Measurements from ENCODE around the gene ENTR1.
"Not testable (repeated sequence)": the region's sequence is repeated elsewhere in the genome, so short reads cannot be mapped to it uniquely, and the experiment has no call there.

ENTR1 gene

DNA sequence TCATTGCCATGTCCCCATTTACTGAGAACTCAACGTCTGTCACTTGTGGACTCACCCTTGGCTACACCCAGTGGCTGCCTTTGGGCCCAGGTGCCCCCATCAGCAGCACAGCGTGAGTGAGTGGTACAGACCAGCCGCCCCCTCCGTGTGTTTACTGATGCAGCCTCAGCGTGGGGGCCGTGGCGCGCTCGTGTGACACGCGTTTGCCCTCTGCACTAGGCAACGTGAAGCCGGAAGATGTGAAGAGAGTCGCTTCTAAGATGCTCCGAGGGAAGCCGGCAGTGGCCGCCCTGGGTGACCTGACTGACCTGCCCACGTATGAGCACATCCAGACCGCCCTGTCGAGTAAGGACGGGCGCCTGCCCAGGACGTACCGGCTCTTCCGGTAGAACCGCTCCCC is 12.5 kb upstream of the ENTR1 start:
- H3K9me3 ChIP-seq, result no peaks in the 10 kb centered on the region
- H3K27ac ChIP-seq, result no peak overlapping the region
- H3K4me2 ChIP-seq, result no peak overlapping the region
- peaks cover 27% of the 10 kb centered on the region for H3K4me1 ChIP-seq
- no peak for TF ChIP-seq Cebpa-rat (IDR thresholded peaks at IDR 0.05)
- no peaks in the 10 kb centered on the region for H3K27me3 ChIP-seq
- peaks cover 96% of the 10 kb centered on the region for H3K36me3 ChIP-seq
- H3K4me3 ChIP-seq, result no peak overlapping the region
- no peak overlapping the region for H3K9ac ChIP-seq
- H4K20me1 ChIP-seq, result peaks cover 18% of the 10 kb centered on the region; the same call in 1 of the 2 replicates

DNA sequence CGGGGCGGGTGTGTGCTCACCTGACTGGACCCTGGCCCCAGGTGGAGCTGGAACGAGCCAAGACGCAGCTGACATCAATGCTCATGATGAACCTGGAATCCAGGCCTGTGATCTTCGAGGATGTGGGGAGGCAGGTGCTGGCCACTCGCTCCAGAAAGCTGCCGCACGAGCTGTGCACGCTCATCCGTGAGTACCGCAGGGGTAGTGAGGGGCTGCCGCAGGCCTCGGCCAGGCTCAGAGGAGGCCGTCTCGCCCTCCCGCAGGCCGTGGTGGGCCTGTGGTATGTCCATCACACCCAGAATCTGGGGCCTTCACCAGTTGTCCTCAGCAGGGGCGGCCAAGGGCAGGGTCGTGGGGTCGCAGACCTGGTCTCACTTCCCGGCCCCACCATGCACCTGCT is 11.4 kb upstream of the ENTR1 start:
- Histone ChIP-seq H3K9me3 (no peaks in the 10 kb centered on the region), H4K20me1 (peaks cover 23% of the 10 kb centered on the region), H3K4me3 (no peak overlapping the region), H3K27me3 (no peaks in the 10 kb centered on the region), H3K4me1 (peaks cover 27% of the 10 kb centered on the region), H3K27ac (peak overlapping the region; percentile 78), H3K9ac (peak overlapping the region; percentile 49; the same call in 1 of the 2 replicates), H3K4me2 (peak overlapping the region; percentile 83), H3K36me3 (peaks cover 96% of the 10 kb centered on the region)
- TF ChIP-seq Cebpa-rat (IDR thresholded peaks at IDR 0.05), result no peak

DNA sequence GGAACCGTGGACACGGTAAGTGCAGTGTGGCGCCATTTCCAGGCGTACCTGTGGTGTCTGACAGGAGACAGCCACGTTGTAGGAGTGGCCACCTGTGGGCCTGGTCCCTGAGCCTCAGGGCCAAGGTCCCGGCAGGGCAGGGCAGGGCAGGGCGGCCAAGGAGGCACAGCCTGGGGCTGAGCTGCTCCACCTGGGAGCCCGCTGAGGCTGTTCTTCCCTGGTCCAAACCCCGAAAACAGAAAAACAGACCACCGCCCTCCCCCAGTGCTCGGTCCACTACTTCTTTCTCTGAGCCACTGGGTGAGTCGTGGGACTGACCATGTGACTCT is 8.6 kb upstream of the ENTR1 start:
- H3K4me3 ChIP-seq, result no peak overlapping the region
- no peak overlapping the region for H3K27ac ChIP-seq
- H3K4me1 ChIP-seq, result peaks cover 27% of the 10 kb centered on the region
- no peak overlapping the region for H3K9ac ChIP-seq
- H3K4me2 ChIP-seq, result no peak overlapping the region
- TF ChIP-seq Cebpa-rat (IDR thresholded peaks at IDR 0.05), result no peak
- peaks cover 38% of the 10 kb centered on the region for H4K20me1 ChIP-seq
- H3K9me3 ChIP-seq, result no peaks in the 10 kb centered on the region
- no peaks in the 10 kb centered on the region for H3K27me3 ChIP-seq
- peaks cover 96% of the 10 kb centered on the region for H3K36me3 ChIP-seq

DNA sequence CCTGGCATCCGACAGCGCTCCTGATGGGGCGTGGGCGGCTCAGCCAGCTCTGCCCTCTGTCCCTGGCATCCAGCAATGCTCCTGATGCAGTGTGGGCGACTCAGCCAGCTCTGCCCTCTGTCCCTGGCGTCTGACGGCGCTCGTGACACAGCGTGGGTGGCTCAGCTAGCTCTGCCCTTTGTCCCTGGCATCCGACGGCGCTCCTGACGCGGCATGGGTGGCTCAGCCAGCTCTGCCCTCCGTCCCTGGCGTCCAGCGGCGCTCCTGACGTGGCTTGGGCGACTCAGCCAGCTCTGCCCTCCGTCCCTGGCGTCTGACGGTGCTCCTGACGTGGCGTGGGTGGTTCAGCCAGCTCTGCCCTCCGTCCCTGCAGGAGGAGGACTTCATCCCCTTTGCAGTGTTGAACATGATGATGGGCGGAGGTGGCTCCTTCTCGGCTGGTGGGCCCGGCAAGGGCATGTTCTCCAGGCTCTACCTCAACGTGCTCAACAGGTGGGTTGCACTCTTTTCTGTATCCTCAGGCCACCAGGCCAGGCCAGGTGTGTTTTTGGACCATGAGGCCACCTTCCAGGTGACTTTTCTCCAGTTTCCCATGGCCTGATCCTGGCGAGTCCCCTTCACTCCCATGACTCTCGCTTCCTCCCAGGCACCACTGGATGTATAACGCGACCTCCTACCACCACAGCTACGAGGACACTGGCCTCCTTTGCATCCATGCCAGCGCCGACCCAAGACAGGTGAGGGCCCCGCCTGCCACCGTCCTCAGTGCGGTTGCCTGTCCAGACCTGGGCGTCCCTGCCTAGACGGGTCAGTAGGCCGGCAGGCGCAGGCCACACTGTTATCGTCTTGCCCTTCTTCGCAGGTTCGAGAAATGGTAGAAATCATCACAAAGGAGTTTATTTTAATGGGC is 8.0 kb upstream of the ENTR1 start:
- Histone ChIP-seq H4K20me1 (peaks cover 44% of the 10 kb centered on the region), H3K27me3 (no peaks in the 10 kb centered on the region), H3K36me3 (peaks cover 96% of the 10 kb centered on the region), H3K4me1 (peaks cover 27% of the 10 kb centered on the region), H3K9me3 (no peaks in the 10 kb centered on the region), H3K4me2 (no peak overlapping the region), H3K4me3 (no peak overlapping the region), H3K9ac (no peak overlapping the region), H3K27ac (no peak overlapping the region)
- TF ChIP-seq Cebpa-rat (IDR thresholded peaks at IDR 0.05), result no peak

DNA sequence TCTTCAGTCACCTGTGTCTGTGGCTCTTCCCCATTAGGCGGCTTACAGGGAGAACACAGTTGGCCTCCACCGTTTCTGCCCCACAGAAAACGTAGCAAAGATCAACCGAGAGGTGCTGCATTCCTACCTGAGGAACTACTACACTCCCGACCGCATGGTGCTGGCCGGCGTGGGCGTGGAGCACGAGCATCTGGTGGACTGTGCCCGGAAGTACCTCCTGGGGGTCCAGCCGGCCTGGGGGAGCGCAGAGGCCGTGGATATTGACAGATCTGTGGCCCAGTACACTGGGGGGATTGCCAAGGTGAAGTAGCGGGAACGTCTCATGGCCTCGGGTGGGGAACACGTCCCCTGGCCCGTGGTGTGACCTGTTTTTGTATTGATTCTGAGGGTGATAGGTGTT is 6.5 kb upstream of the ENTR1 start:
- Histone ChIP-seq H3K27ac (no peak overlapping the region), H3K27me3 (no peaks in the 10 kb centered on the region), H3K4me2 (no peak overlapping the region), H3K9ac (no peak overlapping the region), H4K20me1 (peaks cover 54% of the 10 kb centered on the region), H3K36me3 (peaks cover 94% of the 10 kb centered on the region), H3K9me3 (no peaks in the 10 kb centered on the region), H3K4me3 (no peak overlapping the region), H3K4me1 (peaks cover 26% of the 10 kb centered on the region)
- TF ChIP-seq Cebpa-rat (IDR thresholded peaks at IDR 0.05), result no peak

DNA sequence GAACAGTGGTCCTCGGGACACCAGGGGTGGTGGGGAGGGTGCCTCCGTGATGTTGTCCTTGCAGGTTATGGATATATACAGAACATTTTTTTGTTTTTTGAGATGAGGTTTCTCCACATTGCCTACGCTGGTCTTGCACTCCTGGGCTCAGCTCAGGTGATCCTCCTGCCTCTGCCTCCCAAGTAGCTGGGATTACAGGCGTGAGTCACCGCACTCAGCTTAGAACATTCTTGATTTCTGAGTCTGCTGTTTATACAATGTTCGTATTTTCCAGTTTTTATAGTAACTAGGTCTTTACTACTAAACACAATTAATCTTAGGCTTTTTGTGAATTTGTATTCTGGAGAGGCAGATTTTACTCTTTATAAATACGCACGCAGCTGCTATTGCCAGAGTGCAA is 6.0 kb upstream of the ENTR1 start:
- no peak overlapping the region for H3K27ac ChIP-seq
- peaks cover 54% of the 10 kb centered on the region for H4K20me1 ChIP-seq
- no peak overlapping the region for H3K4me3 ChIP-seq
- H3K4me1 ChIP-seq, result peaks cover 26% of the 10 kb centered on the region
- H3K9ac ChIP-seq, result no peak overlapping the region
- no peak for TF ChIP-seq Cebpa-rat (IDR thresholded peaks at IDR 0.05)
- H3K9me3 ChIP-seq, result no peaks in the 10 kb centered on the region
- H3K4me2 ChIP-seq, result no peak overlapping the region
- peaks cover 93% of the 10 kb centered on the region for H3K36me3 ChIP-seq
- H3K27me3 ChIP-seq, result no peaks in the 10 kb centered on the region

- H4K20me1 ChIP-seq, result peaks cover 62% of the 10 kb centered on the region
- no peak overlapping the region for H3K9ac ChIP-seq
- no peak overlapping the region for H3K4me2 ChIP-seq
- H3K4me3 ChIP-seq, result no peak overlapping the region
- H3K36me3 ChIP-seq, result peaks cover 63% of the 10 kb centered on the region
- no peaks in the 10 kb centered on the region for H3K9me3 ChIP-seq
- peaks cover 34% of the 10 kb centered on the region for H3K4me1 ChIP-seq
- no peak overlapping the region for H3K27ac ChIP-seq
- TF ChIP-seq Cebpa-rat (IDR thresholded peaks at IDR 0.05), result no peak
- no peaks in the 10 kb centered on the region for H3K27me3 ChIP-seq
Measured at GRCh38 chr9:136412962-136413361, 2.5 kb upstream of the ENTR1 start.

DNA sequence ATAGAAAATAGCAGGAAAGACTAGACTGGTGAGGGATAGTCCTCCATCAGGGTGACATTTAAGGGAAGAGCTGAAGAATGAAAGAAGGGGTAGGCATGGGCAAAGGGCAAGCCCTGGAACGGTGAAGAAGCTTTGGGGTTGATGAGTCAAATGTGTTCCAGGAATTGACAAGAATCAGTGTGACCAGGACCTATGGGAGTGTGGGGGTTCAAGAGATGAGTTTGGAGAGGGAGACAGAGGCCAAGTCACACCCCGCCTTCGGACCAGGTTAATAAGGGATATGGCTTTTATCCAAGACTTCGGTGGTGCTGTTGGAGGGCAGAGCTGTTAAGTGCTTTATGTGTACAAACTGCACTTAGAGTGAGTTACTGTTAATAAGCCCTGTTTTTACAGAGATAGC is 964 bp upstream of the ENTR1 start:
- peaks cover 63% of the 10 kb centered on the region for H3K36me3 ChIP-seq
- H3K27ac ChIP-seq, result peak overlapping the region; percentile 96
- peak overlapping the region; percentile 97 for H3K9ac ChIP-seq
- H3K4me2 ChIP-seq, result peak overlapping the region; percentile 91
- H3K4me3 ChIP-seq, result peak overlapping the region; percentile 100
- no peaks in the 10 kb centered on the region for H3K9me3 ChIP-seq
- peaks cover 55% of the 10 kb centered on the region for H4K20me1 ChIP-seq
- TF ChIP-seq Cebpa-rat (IDR thresholded peaks at IDR 0.05), result no peak
- peaks cover 40% of the 10 kb centered on the region for H3K4me1 ChIP-seq
- no peaks in the 10 kb centered on the region for H3K27me3 ChIP-seq

DNA sequence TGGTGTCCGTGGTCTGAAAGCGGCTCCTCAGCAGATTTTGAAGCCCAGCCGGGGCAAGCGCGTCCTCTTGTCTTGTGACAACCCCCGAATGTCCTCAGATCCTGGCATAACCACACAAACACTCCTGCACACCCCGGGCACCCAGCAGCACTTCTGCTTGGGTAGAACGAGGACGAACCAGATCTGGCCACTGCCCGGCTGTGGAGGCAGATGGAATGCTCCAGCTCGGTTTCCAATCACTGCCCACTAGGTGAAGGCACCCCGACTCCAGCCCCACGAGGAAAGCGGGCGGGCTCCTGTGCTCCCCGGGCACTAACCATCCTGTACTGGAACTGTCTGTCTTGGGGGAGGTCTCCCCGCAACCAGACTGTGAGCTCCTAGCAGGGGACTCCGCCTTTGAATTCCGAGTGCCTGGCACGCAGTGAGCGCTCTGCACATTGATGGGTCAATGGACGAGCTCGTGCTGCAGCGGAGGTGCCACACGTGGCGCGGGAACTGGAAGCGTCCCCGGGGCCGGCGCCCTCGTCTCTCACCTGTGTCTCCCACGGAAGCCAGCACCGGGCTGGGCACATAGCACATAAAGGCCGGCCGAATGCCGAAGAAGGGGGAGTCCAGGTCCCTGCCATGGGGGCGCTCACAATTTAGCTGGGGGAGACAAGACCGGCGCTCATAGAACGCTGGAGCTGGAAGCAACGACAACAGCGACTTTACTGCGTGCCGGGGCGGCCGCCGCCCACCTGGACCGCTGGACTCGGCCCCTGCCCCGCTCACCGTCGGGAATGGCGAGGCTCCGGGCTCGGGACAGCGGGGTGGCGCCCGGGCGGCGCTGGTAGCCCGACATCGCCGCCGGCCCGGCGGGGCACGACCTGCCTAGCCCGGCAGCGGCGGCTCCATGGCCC is 608 bp downstream of the ENTR1 start:
- H3K27ac ChIP-seq, result peak overlapping the region; percentile 96
- H3K4me2 ChIP-seq, result peak overlapping the region; percentile 91
- TF ChIP-seq Cebpa-rat (IDR thresholded peaks at IDR 0.05), result no peak
- H4K20me1 ChIP-seq, result peaks cover 51% of the 10 kb centered on the region
- peaks cover 55% of the 10 kb centered on the region for H3K4me1 ChIP-seq
- H3K4me3 ChIP-seq, result peak overlapping the region; percentile 100
- peaks cover 63% of the 10 kb centered on the region for H3K36me3 ChIP-seq
- no peaks in the 10 kb centered on the region for H3K27me3 ChIP-seq
- H3K9me3 ChIP-seq, result no peaks in the 10 kb centered on the region
- peak overlapping the region; percentile 97 for H3K9ac ChIP-seq

GRCh38 chr9:136407911-136408310 is 2.5 kb downstream of the ENTR1 start:
- peak overlapping the region; percentile 17; the same call in 1 of the 2 replicates for H3K4me2 ChIP-seq
- TF ChIP-seq Cebpa-rat (IDR thresholded peaks at IDR 0.05), result no peak
- peaks cover 70% of the 10 kb centered on the region for H3K4me1 ChIP-seq
- H3K9ac ChIP-seq, result no peak overlapping the region
- H4K20me1 ChIP-seq, result peaks cover 42% of the 10 kb centered on the region
- H3K27me3 ChIP-seq, result no peaks in the 10 kb centered on the region
- no peak overlapping the region for H3K4me3 ChIP-seq
- no peak overlapping the region for H3K27ac ChIP-seq
- H3K36me3 ChIP-seq, result peaks cover 58% of the 10 kb centered on the region
- no peaks in the 10 kb centered on the region for H3K9me3 ChIP-seq

GRCh38 chr9:136407061-136407460 is 3.4 kb downstream of the ENTR1 start:
- H3K9me3 ChIP-seq, H3K27ac ChIP-seq, H3K4me3 ChIP-seq, H3K4me2 ChIP-seq, H3K27me3 ChIP-seq, H3K9ac ChIP-seq: not testable (repeated sequence)
- Histone ChIP-seq H3K4me1 (peaks cover 67% of the 10 kb centered on the region), H3K36me3 (peaks cover 58% of the 10 kb centered on the region), H4K20me1 (peaks cover 33% of the 10 kb centered on the region)

GRCh38 chr9:136405904-136406303 is 4.5 kb downstream of the ENTR1 start:
- Histone ChIP-seq H3K4me2 (peak overlapping the region; percentile 86), H4K20me1 (peaks cover 22% of the 10 kb centered on the region), H3K36me3 (peaks cover 64% of the 10 kb centered on the region), H3K9ac (0 out of 2 replicates have a peak overlapping the region, but pooled peaks have one; percentile 66), H3K4me1 (peaks cover 57% of the 10 kb centered on the region)
- not testable (repeated sequence) for H3K27me3 ChIP-seq, H3K27ac ChIP-seq, H3K9me3 ChIP-seq, H3K4me3 ChIP-seq
